ENCODE measurements around the gene SLC35F1.

DNA sequence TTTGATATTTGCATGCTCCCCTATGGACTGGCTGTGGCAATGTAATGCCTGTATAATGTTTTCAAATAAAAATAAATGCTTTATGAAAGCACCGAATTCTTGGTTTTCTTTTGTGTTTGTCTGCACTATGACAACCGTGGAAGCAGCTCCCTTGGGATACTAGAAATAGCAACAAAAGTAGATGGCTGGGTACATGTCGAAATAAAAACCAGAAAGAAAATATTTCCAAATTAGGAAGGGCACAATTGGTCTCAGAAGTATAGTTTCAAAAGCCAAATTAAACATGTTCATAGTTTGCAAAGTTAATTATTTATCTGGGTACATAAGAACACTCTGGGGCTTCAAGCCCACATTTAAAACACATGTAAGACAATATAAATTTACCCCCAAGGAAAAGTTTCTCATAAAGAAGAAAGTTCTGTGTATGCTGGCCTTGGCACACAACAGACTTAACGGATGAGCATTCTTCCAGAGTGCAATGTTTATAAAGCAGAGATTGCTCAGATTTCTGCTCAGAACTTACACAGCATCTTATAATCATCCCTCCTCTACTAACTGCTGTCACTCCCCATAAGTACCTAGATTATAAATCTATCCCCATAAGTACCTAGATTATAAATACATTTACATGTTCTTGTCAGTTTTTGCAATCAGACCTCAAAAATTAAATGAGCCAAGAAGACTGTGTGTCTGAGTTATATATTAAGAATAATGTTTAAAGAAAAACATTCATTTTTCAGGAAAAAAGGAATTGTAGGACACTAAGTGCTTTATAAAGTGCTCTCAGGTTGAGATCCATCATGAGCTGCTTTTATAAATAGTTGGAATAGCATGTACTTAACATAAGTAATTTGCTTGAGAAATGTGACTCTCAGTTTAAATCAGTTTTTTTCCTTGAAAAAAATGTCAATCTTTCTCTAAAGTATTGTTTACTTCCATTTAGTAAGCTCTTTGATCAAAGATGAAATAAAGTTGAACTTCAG, 410.8 kb downstream of the SLC35F1 start:
- TF ChIP-seq EP300 (IDR thresholded peaks at IDR 0.05) (no peak), POLR2A (IDR thresholded peaks at IDR 0.05) (no peak)
